ENCODE results near the gene VSTM1. TPM values are rescaled to one million over a fixed set of nuclear protein-coding genes. Genes with fewer than 3 reads are reported as not detected.

The VSTM1 gene
- 0.52 to 0.83 TPM (median 0.57 TPM) in 4 of 5 replicates, not detected in the other for total RNA-seq (2022; extraction: Qiagen RNA extraction)

DNA sequence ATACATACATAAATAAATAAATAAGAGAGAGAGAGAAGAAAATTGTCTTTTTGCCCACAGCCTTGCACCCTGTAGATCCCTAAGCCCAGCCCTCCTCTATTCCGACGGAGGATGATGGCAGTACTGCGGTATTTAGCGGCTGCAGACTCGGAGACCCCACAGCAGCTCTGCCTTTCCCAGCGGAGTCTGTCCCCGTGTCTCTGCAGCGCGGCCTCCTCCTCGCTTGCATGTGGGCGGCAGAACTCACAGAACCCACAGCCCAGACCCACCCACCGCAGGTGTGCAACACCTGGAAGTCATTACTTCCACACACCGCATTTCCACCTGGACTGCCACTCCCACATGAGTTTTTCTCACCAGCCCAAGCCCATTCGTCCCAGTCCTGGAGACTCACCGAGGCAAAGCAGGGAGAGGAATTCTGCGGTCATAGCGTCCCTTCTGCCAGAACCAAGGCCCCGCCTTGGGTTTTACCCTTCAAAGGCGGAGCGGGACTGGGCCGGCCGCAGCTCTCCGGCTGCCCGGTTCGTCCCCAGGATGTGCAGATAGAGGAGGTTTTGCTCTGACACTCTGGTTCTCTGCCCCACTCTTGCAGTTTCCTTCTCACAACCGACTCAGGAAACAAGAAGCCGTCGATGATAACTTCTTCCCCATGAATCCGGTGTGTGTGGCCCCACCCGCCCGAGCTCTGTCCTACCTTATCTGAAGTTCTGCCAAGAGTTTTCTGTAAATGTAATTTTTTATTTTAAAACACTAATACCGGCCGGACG is at the start of gene VSTM1:
Gene VSTM1 (minus strand): TSS at position 548 of the 767 bp plus-strand sequence. CDS start 120 bp downstream, at position 428.

GRCh38 chr19:54102421-54103169 is 38.9 kb upstream of the VSTM1 start, which contains the start of gene NDUFA3:
NDUFA3 (plus strand) TSS chr19:54102855; CDS start chr19:54102879, 24 bp downstream.

DNA sequence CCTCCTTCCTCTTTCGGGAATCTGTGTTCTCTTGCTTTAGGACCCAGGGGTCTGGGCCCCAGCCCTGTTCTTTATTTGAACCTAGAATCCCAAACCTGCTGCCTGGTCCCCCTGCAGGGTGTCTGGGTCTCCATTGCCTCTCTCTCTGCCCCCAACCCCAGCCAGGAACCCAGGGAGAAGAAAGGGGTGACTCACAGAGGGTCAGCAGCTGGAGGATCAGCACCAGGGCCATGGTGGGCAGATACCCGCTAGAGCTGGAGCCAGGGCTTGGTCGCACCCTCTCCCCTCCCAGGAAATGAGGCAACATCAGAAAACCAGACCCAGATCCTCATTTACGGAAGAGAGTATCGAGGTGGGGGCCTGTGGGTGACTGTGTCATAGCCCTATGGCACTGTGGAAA is 36.9 kb upstream of the VSTM1 start, which contains the start of gene OSCAR:
Gene OSCAR (minus strand): TSS at position 243 of the 400 bp plus-strand sequence. CDS start 11 bp downstream, at position 232.

DNA sequence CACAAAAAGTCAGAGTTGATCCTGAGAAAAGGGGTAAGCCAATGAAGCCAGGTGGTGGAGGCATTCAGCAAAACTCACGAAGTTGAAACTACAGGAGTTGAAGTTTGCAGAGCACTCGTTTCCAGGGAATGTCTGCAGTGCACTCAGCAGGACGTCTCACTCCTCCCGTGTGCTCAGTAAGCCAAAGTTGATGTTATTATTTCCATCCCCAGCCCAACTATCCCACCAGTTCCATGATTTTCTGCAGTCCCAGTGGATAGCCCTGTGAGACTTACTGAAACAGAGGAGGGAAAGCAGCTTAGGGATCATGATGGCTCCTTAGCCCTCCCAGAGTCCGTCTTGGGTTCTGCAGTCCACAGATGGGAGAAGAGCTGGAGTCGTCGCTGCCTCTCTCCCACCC is 17.3 kb upstream of the VSTM1 start, which contains the start of gene TARM1:
Gene TARM1 (minus strand): TSS at position 334 of the 400 bp plus-strand sequence. CDS start 25 bp downstream, at position 309.

GRCh38 chr19:53991224-53992113 is 72.2 kb downstream of the VSTM1 start, which contains the start of gene CACNG6:
CACNG6 (plus strand) TSS chr19:53991637; CDS start chr19:53992878, 1,241 bp downstream.

Other genes with a start within 250 kb of the VSTM1 start
- gene NLRP12, start 239.6 kb downstream of the VSTM1 start, total RNA-seq (2022; extraction: Qiagen RNA extraction) = not detected in 5 replicates
- gene MYADM, start 196.0 kb downstream of the VSTM1 start, total RNA-seq (2022; extraction: Qiagen RNA extraction) = 219 to 339 TPM (median 280 TPM) in 5 replicates
- 3.8 to 7.2 TPM (median 6.5 TPM) in 5 replicates for gene PRKCG, start 181.7 kb downstream of the VSTM1 start, total RNA-seq (2022; extraction: Qiagen RNA extraction)
- 5.5 to 9.3 TPM (median 8.6 TPM) in 5 replicates for gene CACNG7, start 154.6 kb downstream of the VSTM1 start, total RNA-seq (2022; extraction: Qiagen RNA extraction)
- 0.73 to 1.2 TPM (median 0.93 TPM) in 5 replicates for gene CACNG8, start 101.0 kb downstream of the VSTM1 start, total RNA-seq (2022; extraction: Qiagen RNA extraction)
- gene CACNG6, start 72.3 kb downstream of the VSTM1 start, total RNA-seq (2022; extraction: Qiagen RNA extraction) = 9.3 to 13.4 TPM (median 12.4 TPM) in 5 replicates
- not detected in 5 replicates for gene TARM1, start 17.5 kb upstream of the VSTM1 start, total RNA-seq (2022; extraction: Qiagen RNA extraction)
- 0.22 to 0.33 TPM (median 0.30 TPM) in 5 replicates for gene OSCAR, start 36.9 kb upstream of the VSTM1 start, total RNA-seq (2022; extraction: Qiagen RNA extraction)
- 208 to 255 TPM (median 222 TPM) in 5 replicates for gene NDUFA3, start 39.0 kb upstream of the VSTM1 start, total RNA-seq (2022; extraction: Qiagen RNA extraction)
- gene TFPT, start 51.8 kb upstream of the VSTM1 start, total RNA-seq (2022; extraction: Qiagen RNA extraction) = 19.7 to 25.6 TPM (median 21.8 TPM) in 5 replicates
- 107 to 118 TPM (median 115 TPM) in 5 replicates for gene PRPF31, start 51.9 kb upstream of the VSTM1 start, total RNA-seq (2022; extraction: Qiagen RNA extraction)
- gene CNOT3, start 73.9 kb upstream of the VSTM1 start, total RNA-seq (2022; extraction: Qiagen RNA extraction) = 52.7 to 66.3 TPM (median 62.4 TPM) in 5 replicates
- 6.6 to 8.4 TPM (median 7.9 TPM) in 5 replicates for gene LENG1, start 95.8 kb upstream of the VSTM1 start, total RNA-seq (2022; extraction: Qiagen RNA extraction)
- 0.76 to 1.1 TPM (median 0.80 TPM) in 5 replicates for gene TMC4, start 109.3 kb upstream of the VSTM1 start, total RNA-seq (2022; extraction: Qiagen RNA extraction)
- gene MBOAT7, start 125.7 kb upstream of the VSTM1 start, total RNA-seq (2022; extraction: Qiagen RNA extraction) = 111 to 158 TPM (median 145 TPM) in 5 replicates
- gene TSEN34, start 127.4 kb upstream of the VSTM1 start, total RNA-seq (2022; extraction: Qiagen RNA extraction) = 76.6 to 127 TPM (median 124 TPM) in 5 replicates
- 2,104 to 2,641 TPM (median 2,212 TPM) in 5 replicates for gene RPS9, start 137.0 kb upstream of the VSTM1 start, total RNA-seq (2022; extraction: Qiagen RNA extraction)
- 0.11 to 0.20 TPM (median 0.15 TPM) in 5 replicates for gene LILRB3, start 159.1 kb upstream of the VSTM1 start, total RNA-seq (2022; extraction: Qiagen RNA extraction)
- gene LILRA6, start 178.9 kb upstream of the VSTM1 start, total RNA-seq (2022; extraction: Qiagen RNA extraction) = 0.08 to 0.09 TPM in 2 of 5 replicates, not detected in the others
- not detected in 5 replicates for gene LILRB5, start 193.4 kb upstream of the VSTM1 start, total RNA-seq (2022; extraction: Qiagen RNA extraction)
- 0.05 to 0.26 TPM (median 0.11 TPM) in 5 replicates for gene LILRB2, start 217.2 kb upstream of the VSTM1 start, total RNA-seq (2022; extraction: Qiagen RNA extraction)
- gene LILRA5, start 249.3 kb upstream of the VSTM1 start, total RNA-seq (2022; extraction: Qiagen RNA extraction) = not detected in 5 replicates